HG03442 (cell line): ENCODE measurements around the gene TSPEAR.
"Not testable (repeated sequence)": the region's sequence is repeated elsewhere in the genome, so short reads cannot be mapped to it uniquely, and the experiment has no call there.

ENCODE experiments used
- ATAC-seq: cut with Tn5 transposase; IDR thresholded peaks from one replicate; pipeline ENCODE4 v1.9.1; 2021; ENCODE audit warnings: mild to moderate bottlenecking, moderate library complexity; ENCODE audit not compliant: unreplicated experiment

The TSPEAR gene

DNA sequence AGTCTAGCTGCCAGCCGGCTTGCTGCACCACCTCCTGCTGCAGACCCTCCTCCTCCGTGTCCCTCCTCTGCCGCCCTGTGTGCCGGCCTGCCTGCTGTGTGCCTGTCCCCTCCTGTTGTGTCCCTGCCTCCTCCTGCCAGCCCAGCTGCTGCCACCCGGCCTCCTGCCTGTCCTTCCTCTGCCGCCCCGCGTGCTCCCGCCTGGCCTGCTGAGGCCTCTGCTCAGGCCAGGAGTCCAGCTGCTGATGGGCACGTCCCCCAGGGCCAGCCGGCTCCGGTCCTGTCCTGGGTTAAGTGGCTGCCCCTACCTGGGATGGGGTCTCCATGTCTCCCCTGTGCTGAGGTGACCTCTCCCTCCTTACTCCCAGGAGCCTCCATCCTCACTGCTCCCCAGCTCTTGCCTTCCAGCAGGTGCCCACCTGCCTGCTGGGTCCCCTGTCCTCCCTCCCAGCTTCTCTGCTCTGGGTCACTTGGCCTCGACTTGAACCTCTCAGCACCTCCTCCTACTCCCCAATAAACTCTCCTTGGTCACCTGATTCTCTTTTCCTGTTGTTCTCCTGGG is 98.6 kb downstream of the TSPEAR start:
- ATAC-seq, result no peak

DNA sequence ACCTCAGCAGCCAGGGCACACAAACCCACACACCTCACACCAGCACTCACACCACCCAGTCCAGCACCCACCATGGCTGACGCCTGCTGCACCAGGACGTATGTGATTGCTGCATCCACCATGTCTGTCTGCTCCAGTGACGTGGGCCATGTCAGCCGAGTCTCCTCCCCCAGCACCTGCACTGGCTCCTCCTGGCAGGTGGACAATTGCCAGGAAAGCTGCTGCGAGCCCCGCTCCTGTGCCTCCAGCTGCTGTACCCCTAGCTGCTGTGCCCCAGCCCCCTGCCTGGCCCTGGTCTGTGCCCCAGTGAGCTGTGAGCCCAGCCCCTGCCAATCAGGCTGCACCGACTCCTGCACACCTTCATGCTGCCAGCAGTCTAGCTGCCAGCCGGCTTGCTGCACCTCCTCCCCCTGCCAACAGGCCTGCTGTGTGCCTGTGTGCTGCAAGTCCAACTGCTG is 99.3 kb downstream of the TSPEAR start, which contains the start of gene KRTAP10-8:
Gene KRTAP10-8, plus strand, starts transcription at position 51 of the 458 bp plus-strand sequence. Its CDS starts 22 bp downstream, at position 73.
- no peak for ATAC-seq

- ATAC-seq, result no peak
Observed at GRCh38 chr21:44611551-44611950, 99.8 kb downstream of the TSPEAR start.

GRCh38 chr21:44610157-44610843 is 101.1 kb downstream of the TSPEAR start:
- ATAC-seq, result not testable (repeated sequence)

DNA sequence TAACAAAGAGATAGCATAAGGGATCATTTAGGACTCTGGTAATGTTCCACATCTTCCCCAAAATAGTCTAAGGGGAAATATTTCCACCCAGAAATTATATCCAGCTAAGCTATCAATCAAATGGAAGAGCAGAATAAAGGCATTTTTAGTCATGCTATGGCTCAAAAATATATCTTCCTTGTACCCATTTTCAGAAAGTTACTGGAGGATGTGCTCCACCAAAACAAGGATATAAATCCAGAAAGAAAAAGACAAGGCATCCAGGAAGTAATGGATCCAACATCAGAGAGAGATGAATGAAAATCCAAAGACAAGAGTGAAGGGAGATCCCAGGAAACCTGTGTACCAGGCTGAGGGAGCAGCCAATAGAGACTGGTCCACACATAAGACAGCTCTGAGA is 102.2 kb downstream of the TSPEAR start:
- no peak for ATAC-seq

GRCh38 chr21:44606495-44606894 is 104.9 kb downstream of the TSPEAR start:
- ATAC-seq, result no peak

GRCh38 chr21:44603911-44604310 is 107.5 kb downstream of the TSPEAR start:
- no peak for ATAC-seq

DNA sequence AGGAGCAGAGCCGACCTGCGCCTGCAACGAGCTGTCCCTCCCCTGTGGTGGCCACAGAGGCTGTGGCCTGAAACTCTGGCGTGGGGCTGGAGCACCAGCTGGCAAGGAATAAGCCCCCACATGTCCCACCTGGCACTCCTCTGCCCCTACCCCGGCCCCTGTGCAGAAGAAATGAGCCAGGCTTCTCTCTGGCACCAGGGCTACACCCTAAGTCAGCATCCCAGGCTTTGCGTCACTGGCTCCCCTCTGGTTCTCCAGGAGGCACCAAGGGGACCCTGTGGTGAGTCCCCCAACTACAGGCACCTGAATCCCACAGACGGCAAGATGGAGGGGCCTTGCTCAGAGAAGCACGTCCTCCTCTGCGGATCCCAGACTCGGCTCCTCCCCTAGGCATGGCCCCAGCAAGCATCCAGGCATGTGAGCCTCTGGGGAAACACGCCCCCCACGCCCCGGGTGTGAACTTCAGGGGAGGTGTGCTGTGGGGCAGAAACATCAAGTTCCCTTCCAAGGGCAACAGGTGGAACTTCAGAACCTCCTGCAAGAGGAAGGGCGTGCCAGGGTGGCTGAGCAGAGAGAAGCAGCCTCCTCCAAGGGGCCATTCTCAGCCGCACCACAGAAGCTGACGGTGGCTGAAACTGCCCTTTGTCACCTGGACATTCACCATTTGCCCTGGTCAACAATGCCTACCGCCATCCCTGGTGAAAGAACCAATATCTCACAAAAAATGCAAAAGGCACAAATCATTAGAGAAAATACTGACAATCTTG is 108.1 kb downstream of the TSPEAR start:
- ATAC-seq, result no peak

DNA sequence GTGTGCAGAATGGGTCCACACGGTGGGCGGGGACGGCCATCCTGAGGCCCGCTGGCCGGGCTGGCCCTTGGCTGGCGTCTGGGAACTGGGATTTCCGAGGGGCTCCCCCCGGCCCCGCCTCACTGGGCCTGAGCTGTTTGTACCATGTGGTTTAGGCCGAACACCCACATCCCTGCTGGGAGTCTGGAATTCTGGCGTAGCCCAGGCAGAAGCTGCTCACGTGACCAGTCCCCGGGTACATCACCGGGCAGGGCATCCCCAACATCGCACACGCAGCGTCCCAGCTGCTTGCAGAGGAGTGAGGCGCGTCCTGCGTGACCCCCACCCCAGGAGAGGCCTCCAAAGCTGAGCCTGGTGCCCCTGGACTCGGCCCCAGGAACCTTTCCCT is 108.9 kb downstream of the TSPEAR start:
- ATAC-seq, result no peak

GRCh38 chr21:44601596-44602462 is 109.5 kb downstream of the TSPEAR start:
- ATAC-seq, result no peak

GRCh38 chr21:44601091-44601490 is 110.3 kb downstream of the TSPEAR start:
- ATAC-seq, result not testable (repeated sequence)

GRCh38 chr21:44600118-44600978 is 111.0 kb downstream of the TSPEAR start, which contains the start of gene KRTAP10-7:
Gene KRTAP10-7, plus strand, starts transcription at chr21:44600597. Its CDS starts 25 bp downstream, at chr21:44600622.
- not testable (repeated sequence) for ATAC-seq

DNA sequence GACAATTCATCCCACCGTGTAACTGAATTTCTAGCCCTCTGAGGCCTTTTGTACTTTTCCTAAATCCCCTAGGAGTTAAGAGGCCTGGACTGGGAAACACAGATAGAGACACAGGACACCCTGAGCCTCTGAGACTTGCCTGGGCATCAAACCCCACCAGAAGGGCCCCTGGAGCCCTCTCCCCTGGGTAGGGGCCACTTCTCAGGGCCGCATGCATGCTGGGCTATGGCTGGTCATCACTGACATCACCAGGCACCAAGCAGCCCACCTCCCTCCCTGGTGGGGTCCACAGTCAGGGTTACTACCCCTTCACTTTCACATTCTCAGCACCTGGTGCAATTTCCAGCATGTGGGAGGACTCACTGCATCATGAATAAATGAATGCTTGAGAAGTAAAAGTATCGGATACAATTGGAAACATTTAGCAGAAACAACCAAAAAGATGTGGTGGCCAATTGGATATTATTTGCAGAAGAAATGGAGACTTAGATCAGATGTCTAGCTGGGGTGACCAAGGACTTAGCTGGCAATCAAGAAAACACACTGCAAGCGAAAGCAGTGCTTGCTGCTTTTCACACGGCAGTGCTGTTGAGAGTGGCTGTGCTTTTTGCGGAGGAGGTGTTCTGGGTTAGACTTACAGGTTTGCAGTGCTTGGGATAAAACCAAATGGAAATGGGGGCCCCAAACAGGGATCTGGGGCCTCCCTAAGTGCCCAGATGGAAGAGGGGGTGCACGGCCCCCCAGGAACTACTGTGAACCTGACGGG is 111.9 kb downstream of the TSPEAR start:
- ATAC-seq, result no peak

- no peak for ATAC-seq
Observed at GRCh38 chr21:44598061-44598460, 113.3 kb downstream of the TSPEAR start.

GRCh38 chr21:44596068-44596725 is 115.2 kb downstream of the TSPEAR start:
- ATAC-seq, result no peak

GRCh38 chr21:44595524-44595923 is 115.8 kb downstream of the TSPEAR start:
- no peak for ATAC-seq

GRCh38 chr21:44594406-44594916 is 116.9 kb downstream of the TSPEAR start:
- no peak for ATAC-seq
